Stimulated activated CD8-positive, alpha-beta memory T cell treated with anti-CD3 and anti-CD28 coated beads, Interleukin-4, amount 100 ng/mL, for 1 hour (primary cell): ENCODE data around the gene MRGPRE.

ENCODE experiments used
- DNase-seq, 2 donors: peaks; one replicate each; pipeline ENCODE4 v3.0.0-alpha.2; 2020; ENCODE audit warnings: low read depth in 2 of 2, low spot score in 1 of 2

Gene MRGPRE

GRCh38 chr11:3227568-3228444 lies 4.4 kb downstream of the MRGPRE start:
- DNase-seq = no peak

DNA sequence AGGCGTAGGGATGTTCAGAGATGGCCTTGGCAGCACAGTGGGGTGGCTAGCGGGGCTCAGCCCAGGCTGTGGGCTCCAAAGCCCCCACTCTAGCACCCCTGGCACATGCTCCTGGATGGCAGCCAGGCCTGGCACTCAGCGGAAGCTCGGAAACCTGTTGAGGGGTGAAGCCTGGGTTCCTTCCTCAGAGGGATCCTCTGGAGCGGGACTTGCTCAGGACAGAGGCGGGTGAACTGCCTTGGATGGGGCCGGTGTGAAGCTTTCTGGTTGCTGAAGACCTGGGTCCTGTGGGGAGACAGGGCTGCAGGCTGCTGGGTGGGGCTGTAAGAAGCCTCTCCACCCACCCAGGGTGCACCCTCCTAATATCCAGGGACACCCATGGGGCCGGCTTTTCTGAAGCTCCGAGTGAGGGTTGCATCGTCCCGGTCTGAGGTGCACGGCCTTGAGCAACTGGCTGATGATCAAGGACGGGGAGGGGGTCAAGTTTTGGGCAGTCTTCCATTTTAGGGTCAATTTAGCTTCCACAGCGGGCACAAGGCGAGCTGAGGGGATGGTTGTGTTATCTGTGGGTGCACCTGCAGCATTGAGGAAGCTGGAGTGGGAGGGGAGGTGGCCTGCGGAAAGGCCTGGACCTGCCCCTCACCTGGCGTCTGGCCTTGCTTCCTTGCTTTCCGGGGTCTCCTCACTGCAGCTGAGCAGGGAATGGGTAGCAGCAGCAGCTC lies 5.2 kb downstream of the MRGPRE start:
- DNase-seq = no peak

- DNase-seq = no peak
Observed at GRCh38 chr11:3225826-3226750, 6.1 kb downstream of the MRGPRE start.

DNA sequence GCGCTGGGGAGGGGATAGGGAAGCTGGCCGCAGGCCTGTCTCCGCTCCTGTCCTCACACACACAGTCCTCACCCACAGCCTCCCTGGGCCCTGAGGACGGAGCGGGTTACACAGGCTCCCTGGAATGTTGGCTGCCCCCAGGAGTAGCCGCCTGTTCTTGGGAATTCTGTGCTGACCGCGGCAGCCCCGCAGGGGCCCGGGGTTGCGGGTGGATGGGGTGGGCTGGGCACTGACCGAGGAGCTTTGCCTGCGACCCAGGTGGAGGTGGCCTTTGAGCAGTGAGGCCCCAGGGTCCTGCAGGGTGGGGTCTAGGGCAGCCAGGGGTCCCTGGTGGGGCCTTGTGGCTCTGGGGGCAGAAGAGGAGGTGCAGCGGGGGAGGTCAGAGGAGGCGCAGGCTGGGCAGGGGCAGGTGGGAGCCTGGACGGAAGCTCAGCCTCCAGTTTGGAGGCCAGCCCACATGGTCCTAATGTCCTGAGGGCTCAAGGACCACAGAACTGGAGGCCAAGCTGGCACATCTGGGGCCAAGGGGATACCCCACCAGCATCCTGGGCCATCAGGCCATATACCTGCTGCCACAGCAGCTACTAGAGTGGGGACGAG lies 7.0 kb downstream of the MRGPRE start:
- no peak for DNase-seq

- no peak for DNase-seq
Observed at GRCh38 chr11:3224401-3225057, 7.7 kb downstream of the MRGPRE start.

DNA sequence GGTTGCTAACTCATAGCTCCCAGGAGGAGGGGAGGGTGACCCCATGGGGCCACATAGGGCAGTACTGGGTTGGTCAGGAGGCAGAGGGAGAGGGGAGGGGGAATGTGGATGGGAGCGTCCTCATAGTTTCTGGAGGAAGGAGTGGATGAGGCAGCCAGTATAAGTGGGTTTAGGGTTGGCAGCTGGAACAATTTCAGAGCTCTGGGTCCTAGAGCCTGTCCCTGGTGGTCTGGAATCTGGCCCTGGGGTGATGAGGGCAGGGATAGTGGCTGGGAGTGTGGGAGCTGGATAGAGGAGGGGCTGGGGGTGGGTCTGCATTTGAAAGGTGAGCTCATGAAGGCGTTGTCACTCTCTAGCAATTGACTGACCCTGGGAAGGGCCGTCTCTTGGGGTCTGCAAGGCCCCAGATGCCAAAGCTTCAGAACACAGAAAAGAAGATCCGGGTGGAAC lies 8.3 kb downstream of the MRGPRE start:
- DNase-seq = no peak

DNA sequence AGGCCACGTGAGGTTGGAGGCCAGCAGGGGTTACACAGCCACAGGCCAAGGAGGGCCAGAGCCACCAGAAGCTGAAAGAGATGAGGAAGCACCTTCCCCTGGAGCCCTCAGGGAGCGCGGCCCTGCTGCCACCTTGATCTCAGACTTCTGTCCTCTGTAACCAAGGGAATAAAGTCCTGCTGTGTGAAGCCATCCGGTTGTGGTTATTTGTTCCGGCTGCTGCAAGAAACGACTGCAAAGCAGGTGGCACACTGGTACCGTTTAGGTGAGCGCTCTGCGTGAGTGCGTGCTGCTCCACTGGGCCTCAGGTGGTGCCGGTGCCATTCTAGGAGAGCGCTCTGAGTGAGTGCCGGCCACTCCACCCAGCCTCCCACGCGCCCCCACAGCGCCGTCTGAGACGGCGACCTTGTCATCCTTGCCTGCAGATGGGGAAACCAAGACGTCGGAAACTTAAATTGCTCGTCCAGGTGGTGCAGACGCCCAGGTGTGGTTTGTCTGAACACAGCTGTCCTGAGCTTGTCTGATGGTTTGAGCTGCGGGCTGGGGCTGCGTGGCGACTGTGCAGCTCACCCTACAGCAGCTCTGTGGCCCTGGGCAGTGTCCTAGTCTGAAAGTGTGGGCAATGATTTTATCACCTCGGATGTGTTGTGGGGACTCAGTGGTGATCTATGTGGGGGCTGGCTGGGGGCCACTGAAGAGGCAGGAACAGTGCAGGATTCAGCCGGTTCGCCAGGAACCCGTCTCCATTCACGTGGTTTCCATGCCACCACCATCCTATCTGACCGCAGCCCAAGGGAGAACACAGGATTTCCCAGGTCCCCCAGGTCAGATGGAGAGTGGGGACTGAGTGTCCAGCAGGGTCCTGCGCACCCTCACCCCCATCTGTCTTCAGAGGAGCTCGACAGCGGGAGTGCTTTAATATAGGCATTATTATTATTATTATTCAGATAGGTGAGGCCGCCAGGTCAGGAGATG lies 9.0 kb downstream of the MRGPRE start:
- no peak for DNase-seq

DNA sequence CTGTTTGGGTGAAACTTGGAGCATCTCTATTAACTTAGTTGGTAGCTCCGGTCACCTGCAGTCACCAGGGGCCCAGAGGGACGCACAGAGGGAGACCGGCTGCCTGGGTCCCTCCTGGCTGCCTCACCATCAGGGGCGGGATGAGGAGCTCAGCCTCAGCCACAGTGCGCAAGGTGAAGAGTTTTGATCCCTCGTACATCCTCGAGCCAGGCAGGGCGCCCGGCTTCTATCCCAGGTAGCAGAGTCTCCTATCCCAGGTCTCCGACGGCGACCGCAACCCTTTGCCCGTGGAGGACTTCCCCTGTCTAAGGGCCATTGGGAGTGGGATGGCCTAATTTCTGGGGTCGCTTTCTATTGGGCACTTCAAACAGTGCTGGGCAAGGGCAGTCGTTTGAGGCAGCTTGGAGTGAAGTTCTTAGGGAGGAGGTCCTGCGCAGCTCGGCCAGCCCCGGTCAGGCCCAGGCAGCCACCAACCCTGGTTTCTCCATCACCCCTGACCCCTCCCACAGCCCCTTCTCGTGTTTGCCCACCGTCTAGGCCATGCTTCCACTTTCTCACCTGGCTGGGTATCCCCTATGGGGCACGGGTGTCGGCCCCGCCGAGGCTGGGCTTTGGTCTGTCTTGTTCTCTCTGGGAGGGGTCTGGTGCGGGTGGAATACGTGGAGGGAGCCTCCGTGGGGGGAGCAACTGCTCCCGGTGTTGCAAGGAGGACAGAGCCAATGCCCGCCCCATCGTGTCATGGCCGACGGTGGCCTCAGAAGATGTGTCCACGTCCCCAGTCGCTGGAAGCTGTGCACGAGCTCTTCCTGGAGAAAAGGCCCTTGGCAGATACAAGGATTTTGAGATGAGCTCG lies 10.0 kb downstream of the MRGPRE start:
- DNase-seq = no peak

DNA sequence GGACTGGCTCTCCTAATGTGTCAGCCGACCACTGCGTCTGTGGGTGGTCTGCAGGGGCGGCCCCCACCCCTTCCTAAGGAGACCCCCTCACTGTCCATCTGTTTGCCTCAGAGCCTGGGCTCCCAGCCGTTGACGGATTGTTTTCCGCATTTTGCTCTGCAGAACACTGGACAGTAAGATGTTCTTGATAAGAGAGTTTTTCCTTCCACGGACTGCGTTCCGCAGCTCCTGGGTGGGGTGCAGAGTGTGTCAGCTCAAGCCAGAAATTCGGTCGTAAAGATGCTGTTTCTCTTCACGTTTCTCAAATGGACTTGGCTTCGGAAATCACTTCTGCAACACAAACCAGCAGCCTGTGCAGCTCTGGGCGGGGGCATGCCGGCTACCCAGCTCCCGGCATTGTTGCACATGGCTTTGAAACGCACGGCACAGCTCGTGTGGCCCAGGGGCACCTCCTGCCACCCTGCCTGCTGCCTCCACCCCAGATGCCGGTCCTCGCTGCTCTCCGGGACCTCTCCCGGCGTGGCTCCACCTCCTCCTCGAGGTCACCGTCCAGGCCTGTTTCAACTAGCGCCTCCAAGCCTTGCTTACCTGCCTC lies 10.7 kb downstream of the MRGPRE start:
- DNase-seq = no peak

GRCh38 chr11:3220521-3221407 lies 11.5 kb downstream of the MRGPRE start:
- no peak for DNase-seq

DNA sequence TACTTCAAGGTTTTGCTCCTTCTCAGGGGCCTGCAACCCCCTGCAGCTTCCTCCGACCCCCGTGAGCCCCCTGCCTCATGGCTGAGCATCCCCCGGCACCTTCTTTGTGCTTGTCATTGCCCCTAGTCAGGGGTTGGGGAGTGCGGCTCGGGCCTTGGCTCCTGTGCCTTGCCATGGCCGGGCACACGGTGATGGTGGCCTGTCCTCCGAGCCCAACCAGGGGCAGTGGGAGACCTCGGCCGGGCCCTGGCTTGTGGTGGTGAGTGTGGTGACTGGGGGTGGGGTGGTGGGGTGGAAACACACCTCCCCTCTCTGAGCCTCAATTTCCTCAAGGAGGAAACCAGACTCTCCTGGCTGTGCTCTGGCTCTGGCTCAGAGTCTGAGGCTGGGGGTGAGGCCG lies 12.1 kb downstream of the MRGPRE start:
- DNase-seq = no peak

- DNase-seq = no peak
Observed at GRCh38 chr11:3219281-3219892, 12.8 kb downstream of the MRGPRE start.

GRCh38 chr11:3218483-3219280 lies 13.5 kb downstream of the MRGPRE start, which contains the start of gene MRGPRG:
MRGPRG (minus strand) TSS chr11:3218813; CDS start chr11:3218813, 0 bp downstream.
- DNase-seq = no peak

- DNase-seq = no peak
Observed at GRCh38 chr11:3217818-3218482, 14.3 kb downstream of the MRGPRE start.

GRCh38 chr11:3216027-3216525 lies 16.1 kb downstream of the MRGPRE start:
- no peak for DNase-seq
